Progenitor cell of endocrine pancreas (in vitro differentiated cells): Measurements from ENCODE around the gene DOCK1. TPM values are rescaled to one million over a fixed set of nuclear protein-coding genes. Genes with fewer than 3 reads are reported as not detected.

Experiments
- DNase-seq: peaks from one replicate; pipeline ENCODE4 v3.0.0; 2021; ENCODE audit warnings: low spot score; ENCODE audit not compliant: unreplicated experiment
- H3K27ac Mint-ChIP-seq: 2 replicates; pipeline ENCODE4 v1.8.0; 2021; ENCODE audit warnings: mild to moderate bottlenecking, moderate library complexity, mixed read lengths
- H3K27me3 Mint-ChIP-seq: 2 replicates; pipeline ENCODE4 v1.8.0; 2021; ENCODE audit warnings: mixed read lengths
- H3K36me3 Mint-ChIP-seq: 2 replicates; pipeline ENCODE4 v1.8.0; 2022; ENCODE audit warnings: mixed read lengths; ENCODE audit not compliant: insufficient read depth
- H3K4me1 Mint-ChIP-seq: 2 replicates; pipeline ENCODE4 v1.8.0; 2021; ENCODE audit warnings: low read depth, mixed read lengths
- H3K4me3 Mint-ChIP-seq: 2 replicates; pipeline ENCODE4 v1.8.0; 2021; ENCODE audit warnings: low read depth, mild to moderate bottlenecking, moderate library complexity, mixed read lengths
- H3K9me3 Mint-ChIP-seq: 2 replicates; pipeline ENCODE4 v1.8.0; 2021; ENCODE audit warnings: low read depth, mixed read lengths
- total RNA-seq: library from RNA; stranded (reverse); gene quantifications from 2 replicates; pipeline ENCODE4 v1.2.1, GENCODE V29; 2021
- TF ChIP-seq, protein P1 (sequence below): fragments of 200-600 bp; sonication (generic); IDR thresholded peaks from one replicate; pipeline ENCODE4 v1.5.0; 2021; ENCODE audit warnings: antibody characterized with exemption, mild to moderate bottlenecking; ENCODE audit not compliant: unreplicated experiment

Gene DOCK1
- total RNA-seq, 1 donor from 2014 or later, result 77.8 TPM

DNA sequence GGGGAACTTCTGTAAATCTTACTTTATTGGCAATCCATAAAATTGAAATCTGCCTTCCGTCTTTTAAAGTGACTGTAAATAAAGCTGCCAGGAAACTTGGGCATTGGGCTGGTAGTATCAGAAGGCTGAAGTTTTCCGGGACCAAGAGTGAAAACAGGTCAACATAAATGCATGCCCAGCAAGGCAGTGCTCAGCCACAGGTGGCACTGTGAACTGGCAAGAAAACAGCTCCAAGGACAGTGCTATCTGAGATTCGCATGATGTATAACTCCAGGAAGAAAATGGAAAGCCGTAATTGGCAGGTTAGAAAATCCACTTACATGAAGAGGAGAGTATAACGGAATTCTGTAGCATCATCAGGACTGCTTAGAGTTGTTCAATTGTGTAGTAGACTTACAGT is 293.1 kb downstream of the DOCK1 start:
- no peaks in the 10 kb centered on the region for H3K36me3 Mint-ChIP-seq
- H3K4me3 Mint-ChIP-seq, result no peak overlapping the region
- TF ChIP-seq, protein P1, sequence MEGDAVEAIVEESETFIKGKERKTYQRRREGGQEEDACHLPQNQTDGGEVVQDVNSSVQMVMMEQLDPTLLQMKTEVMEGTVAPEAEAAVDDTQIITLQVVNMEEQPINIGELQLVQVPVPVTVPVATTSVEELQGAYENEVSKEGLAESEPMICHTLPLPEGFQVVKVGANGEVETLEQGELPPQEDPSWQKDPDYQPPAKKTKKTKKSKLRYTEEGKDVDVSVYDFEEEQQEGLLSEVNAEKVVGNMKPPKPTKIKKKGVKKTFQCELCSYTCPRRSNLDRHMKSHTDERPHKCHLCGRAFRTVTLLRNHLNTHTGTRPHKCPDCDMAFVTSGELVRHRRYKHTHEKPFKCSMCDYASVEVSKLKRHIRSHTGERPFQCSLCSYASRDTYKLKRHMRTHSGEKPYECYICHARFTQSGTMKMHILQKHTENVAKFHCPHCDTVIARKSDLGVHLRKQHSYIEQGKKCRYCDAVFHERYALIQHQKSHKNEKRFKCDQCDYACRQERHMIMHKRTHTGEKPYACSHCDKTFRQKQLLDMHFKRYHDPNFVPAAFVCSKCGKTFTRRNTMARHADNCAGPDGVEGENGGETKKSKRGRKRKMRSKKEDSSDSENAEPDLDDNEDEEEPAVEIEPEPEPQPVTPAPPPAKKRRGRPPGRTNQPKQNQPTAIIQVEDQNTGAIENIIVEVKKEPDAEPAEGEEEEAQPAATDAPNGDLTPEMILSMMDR, result no peak
- H3K4me1 Mint-ChIP-seq, result no peaks in the 10 kb centered on the region
- H3K27me3 Mint-ChIP-seq, result peaks cover 40% of the 10 kb centered on the region
- no peaks in the 10 kb centered on the region for H3K9me3 Mint-ChIP-seq
- no peak for DNase-seq
- no peak overlapping the region for H3K27ac Mint-ChIP-seq

DNA sequence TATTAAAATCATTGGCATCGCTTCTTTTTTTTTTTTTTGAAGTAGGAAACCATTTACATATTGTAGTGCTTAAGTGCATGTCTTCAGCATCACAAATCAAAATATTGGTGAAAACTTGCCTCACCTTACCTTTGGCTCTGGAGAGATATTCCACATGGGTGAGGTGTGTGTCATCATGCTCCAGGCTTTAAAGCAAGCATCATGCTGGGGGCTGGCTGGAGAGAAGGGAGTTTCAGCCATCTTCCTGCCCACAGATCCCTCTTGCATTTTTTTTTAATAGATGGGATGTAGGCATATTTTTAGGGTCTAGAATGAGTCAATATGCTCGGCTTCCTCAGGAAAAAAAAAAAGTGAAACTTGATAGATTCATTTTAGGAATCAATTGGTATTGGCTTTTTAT is 293.5 kb downstream of the DOCK1 start:
- Mint-ChIP-seq H3K27ac (no peak overlapping the region), H3K4me3 (no peak overlapping the region), H3K9me3 (no peaks in the 10 kb centered on the region), H3K4me1 (no peaks in the 10 kb centered on the region), H3K36me3 (no peaks in the 10 kb centered on the region), H3K27me3 (peaks cover 36% of the 10 kb centered on the region)
- TF ChIP-seq, protein P1, result no peak
- no peak for DNase-seq

DNA sequence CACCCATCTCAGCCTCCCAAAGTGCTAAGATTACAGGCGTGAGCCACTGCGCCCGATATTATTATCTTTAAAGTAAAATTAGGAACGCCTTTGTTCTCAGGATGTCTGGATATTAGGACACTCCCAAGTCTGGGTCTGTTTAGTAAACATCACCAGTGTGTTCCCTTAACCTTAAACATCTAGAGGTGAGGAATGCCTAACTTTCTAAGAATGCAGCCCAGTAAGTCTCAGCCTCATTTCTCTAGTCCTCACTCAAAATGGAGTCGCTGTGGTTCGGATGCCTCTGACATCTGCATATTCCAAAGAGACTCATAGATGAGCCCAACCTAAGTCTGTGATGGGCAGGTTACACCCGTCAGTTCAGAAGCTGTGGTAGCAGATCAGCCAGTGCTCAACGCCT is 295.4 kb downstream of the DOCK1 start:
- Mint-ChIP-seq H3K36me3 (no peaks in the 10 kb centered on the region), H3K4me3 (no peak overlapping the region), H3K4me1 (no peaks in the 10 kb centered on the region), H3K27ac (no peak overlapping the region), H3K27me3 (peaks cover 19% of the 10 kb centered on the region), H3K9me3 (no peaks in the 10 kb centered on the region)
- TF ChIP-seq, protein P1, result no peak
- DNase-seq, result no peak

DNA sequence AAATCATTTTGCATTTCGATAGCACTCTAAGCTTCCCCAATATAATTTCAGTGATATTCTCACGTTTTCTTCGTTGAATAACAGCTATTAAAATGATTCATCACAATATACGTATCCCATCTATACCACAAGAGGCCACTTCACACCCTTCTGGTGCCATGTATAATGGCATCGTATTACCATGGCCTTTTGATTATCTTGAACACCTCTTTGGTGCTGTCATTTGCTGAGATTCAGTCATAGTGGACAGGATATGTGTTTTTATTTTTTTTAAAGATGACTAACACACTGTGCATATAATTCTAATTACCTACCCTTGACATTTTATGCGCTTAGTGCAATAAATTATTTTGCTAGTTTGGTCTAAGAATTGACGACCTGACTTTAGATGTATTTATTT is 297.8 kb downstream of the DOCK1 start:
- Mint-ChIP-seq H3K27ac (no peak overlapping the region), H3K4me3 (no peak overlapping the region), H3K9me3 (no peaks in the 10 kb centered on the region), H3K4me1 (no peaks in the 10 kb centered on the region), H3K36me3 (no peaks in the 10 kb centered on the region), H3K27me3 (peaks cover 5% of the 10 kb centered on the region)
- TF ChIP-seq, protein P1, result no peak
- no peak for DNase-seq

DNA sequence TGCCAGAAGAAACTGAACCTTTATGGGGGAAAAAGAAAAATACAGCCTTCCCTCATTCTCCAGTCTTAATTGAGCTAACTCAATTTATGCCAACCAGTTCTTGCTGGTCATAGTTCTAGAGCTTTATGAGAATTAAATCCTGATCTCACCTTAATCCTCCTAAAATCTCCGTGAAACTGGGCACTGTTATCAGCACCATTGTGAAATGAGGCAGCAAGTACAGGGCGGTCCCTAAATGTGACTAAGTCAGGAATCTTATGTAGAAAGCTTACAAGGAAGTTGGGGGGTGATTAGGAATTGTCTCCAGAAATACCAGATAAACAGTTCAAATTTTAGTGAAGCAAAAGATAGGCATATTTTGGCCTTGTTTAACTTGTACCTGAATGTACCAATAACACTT is 301.9 kb downstream of the DOCK1 start:
- Mint-ChIP-seq H3K27ac (no peak overlapping the region), H3K27me3 (no peaks in the 10 kb centered on the region), H3K4me1 (no peaks in the 10 kb centered on the region), H3K4me3 (no peak overlapping the region), H3K36me3 (no peaks in the 10 kb centered on the region), H3K9me3 (no peaks in the 10 kb centered on the region)
- TF ChIP-seq, protein P1, result no peak
- no peak for DNase-seq
